ENCODE results near the gene TMEM145.

DNA sequence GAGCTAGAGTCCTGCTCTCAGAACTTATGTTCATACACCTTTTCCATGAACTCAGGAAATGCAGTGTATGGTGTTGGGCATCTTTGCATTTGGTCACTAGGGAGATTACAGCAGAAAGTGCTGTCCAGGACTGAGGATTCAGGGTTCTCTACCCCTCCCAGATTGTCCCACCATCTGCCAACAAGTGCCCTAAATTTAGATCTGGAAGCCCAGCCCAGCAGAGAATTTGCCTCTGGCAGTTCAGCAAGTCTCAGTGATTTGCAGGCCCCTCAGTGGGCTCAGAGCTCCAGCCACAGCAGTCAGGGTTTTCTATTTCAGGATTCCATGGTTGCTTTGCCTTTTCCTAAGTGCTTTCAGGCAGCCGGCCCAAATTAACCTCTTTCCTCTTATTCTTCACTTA, 53.6 kb downstream of the TMEM145 start:
- TF ChIP-seq CTCF (IDR thresholded peaks at IDR 0.05) (no peak), POLR2A (IDR thresholded peaks at IDR 0.05) (no peak), EP300 (IDR thresholded peaks at IDR 0.05) (no peak)
